ENCODE data around the gene RWDD4. TPM values are rescaled to one million over a fixed set of nuclear protein-coding genes. Genes with fewer than 3 reads are reported as not detected.

RWDD4 gene
- total RNA-seq, 1 experiment from 2014 or later = 16.8 TPM

DNA sequence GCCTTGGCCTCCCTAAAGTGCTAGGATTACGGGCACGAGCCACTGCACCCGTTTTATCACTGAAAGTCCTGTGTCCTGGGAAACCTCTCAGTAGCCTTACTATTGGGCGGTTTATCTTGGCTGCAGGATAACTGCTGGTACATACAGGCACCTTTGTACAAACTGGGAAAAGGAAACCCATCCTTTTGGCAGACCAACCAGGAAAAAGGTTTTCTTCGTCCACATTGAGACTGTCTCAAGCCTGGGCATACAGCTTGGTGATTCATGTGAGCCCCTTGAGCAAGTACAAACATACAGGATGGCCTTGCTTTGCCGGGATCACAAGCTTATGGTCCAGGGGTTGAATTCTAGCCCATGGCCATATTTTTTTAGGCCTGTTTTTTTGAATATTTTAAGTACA, 32.8 kb downstream of the RWDD4 start:
- ChIA-PET POLR2A (ENCODE audit: unreplicated experiment) (no interaction called here), CTCF (no interaction called here)
- Histone ChIP-seq H3K79me2 (ENCODE audit: low read depth) (no peaks in the 10 kb centered on the region), H3K4me3 (no peak overlapping the region), H4K20me1 (ENCODE audit: insufficient read depth) (no peaks in the 10 kb centered on the region), H3F3A (ENCODE audit: insufficient read depth, low read depth) (no peaks in the 10 kb centered on the region), H3K36me3 (ENCODE audit: low read depth) (no peaks in the 10 kb centered on the region), H3K4me1 (replicated peaks; ENCODE audit: insufficient read depth) (no peaks in the 10 kb centered on the region), H3K4me2 (no peak overlapping the region), H3K27ac (no peak overlapping the region), H3K9me2 (ENCODE audit: insufficient read depth) (no peaks in the 10 kb centered on the region), H3K9me3 (ENCODE audit: insufficient read depth, low read depth) (no peaks in the 10 kb centered on the region), H3K27me3 (ENCODE audit: insufficient read depth, low read depth) (no peaks in the 10 kb centered on the region), H2AFZ (no peak overlapping the region)
- no TSS peak for BruUV-seq (replicated peaks)
- intact Hi-C loops (cut with micrococcal nuclease; ENCODE audit: unreplicated experiment) = no loop called here
- TF ChIP-seq, protein P1, sequence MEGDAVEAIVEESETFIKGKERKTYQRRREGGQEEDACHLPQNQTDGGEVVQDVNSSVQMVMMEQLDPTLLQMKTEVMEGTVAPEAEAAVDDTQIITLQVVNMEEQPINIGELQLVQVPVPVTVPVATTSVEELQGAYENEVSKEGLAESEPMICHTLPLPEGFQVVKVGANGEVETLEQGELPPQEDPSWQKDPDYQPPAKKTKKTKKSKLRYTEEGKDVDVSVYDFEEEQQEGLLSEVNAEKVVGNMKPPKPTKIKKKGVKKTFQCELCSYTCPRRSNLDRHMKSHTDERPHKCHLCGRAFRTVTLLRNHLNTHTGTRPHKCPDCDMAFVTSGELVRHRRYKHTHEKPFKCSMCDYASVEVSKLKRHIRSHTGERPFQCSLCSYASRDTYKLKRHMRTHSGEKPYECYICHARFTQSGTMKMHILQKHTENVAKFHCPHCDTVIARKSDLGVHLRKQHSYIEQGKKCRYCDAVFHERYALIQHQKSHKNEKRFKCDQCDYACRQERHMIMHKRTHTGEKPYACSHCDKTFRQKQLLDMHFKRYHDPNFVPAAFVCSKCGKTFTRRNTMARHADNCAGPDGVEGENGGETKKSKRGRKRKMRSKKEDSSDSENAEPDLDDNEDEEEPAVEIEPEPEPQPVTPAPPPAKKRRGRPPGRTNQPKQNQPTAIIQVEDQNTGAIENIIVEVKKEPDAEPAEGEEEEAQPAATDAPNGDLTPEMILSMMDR (conservative IDR thresholded peaks at IDR 0.05) = no peak
- no peak for TF ChIP-seq EZH2 (IDR thresholded peaks at IDR 0.05; ENCODE audit: low read depth)
- DNase-seq = no peak

DNA sequence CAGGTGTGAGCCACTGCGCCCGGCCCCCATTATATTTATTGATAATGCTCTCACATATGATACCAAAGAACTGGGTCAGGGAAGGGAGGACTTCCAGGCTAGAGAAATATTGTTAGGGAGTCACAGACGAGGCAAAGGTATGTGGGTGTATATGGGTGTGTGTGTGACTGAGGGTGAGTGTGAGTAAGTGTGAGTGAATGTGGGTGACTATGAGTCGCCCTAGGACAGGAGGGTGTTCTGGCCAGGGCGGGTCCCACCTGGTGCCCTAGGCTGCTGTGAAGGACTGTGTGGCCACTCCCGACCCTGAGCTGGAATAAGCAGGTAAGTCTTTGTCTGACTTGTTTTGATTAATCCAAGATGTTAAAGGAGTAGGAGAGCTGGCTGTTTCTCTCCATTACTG, 34.4 kb downstream of the RWDD4 start:
- Histone ChIP-seq H2AFZ (no peak overlapping the region), H3K9me2 (ENCODE audit: insufficient read depth) (no peaks in the 10 kb centered on the region), H3K27me3 (ENCODE audit: insufficient read depth, low read depth) (no peaks in the 10 kb centered on the region), H3K4me1 (replicated peaks; ENCODE audit: insufficient read depth) (no peaks in the 10 kb centered on the region), H3K27ac (no peak overlapping the region), H3K79me2 (ENCODE audit: low read depth) (no peaks in the 10 kb centered on the region), H3K36me3 (ENCODE audit: low read depth) (no peaks in the 10 kb centered on the region), H3K9me3 (ENCODE audit: insufficient read depth, low read depth) (no peaks in the 10 kb centered on the region), H3K4me2 (no peak overlapping the region), H4K20me1 (ENCODE audit: insufficient read depth) (no peaks in the 10 kb centered on the region), H3F3A (ENCODE audit: insufficient read depth, low read depth) (no peaks in the 10 kb centered on the region), H3K4me3 (no peak overlapping the region)
- CTCF ChIA-PET = no interaction called here
- POLR2A ChIA-PET (ENCODE audit: unreplicated experiment) = no interaction called here
- DNase-seq = peak in 1 of 2 experiments; percentile 7
- intact Hi-C loops (cut with micrococcal nuclease; ENCODE audit: unreplicated experiment) = no loop called here
- no peak for TF ChIP-seq EZH2 (IDR thresholded peaks at IDR 0.05; ENCODE audit: low read depth)
- TF ChIP-seq, protein P1 (conservative IDR thresholded peaks at IDR 0.05) = no peak
- no TSS peak for BruUV-seq (replicated peaks)

DNA sequence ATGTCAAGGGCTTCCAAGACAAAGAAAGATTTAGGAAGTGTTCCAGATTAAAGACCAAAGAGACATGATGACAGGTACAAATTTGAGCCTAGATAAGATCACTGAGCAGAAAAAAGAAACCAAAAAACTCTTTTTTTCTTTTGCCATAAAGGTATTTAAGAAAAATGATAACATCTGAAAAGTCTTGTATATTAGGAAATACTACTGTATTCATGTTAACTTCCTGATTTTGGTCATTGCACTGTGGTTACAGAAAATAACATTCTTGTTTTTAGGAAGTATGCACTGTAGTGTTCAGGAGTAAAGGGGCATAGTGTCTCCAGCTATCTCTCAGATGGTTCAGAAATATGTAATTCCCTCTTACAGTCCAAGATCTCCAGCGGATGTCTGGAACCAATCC, 37.1 kb downstream of the RWDD4 start:
- CTCF ChIA-PET = no interaction called here
- no peaks in the 10 kb centered on the region for H3K9me3 ChIP-seq (ENCODE audit: insufficient read depth, low read depth)
- no peaks in the 10 kb centered on the region for H3K36me3 ChIP-seq (ENCODE audit: low read depth)
- no TSS peak for BruUV-seq (replicated peaks)
- no peaks in the 10 kb centered on the region for H4K20me1 ChIP-seq (ENCODE audit: insufficient read depth)
- H3F3A ChIP-seq (ENCODE audit: insufficient read depth, low read depth) = no peaks in the 10 kb centered on the region
- no peak for DNase-seq
- H3K4me3 ChIP-seq = no peak overlapping the region
- no peak overlapping the region for H3K27ac ChIP-seq
- no peaks in the 10 kb centered on the region for H3K4me1 ChIP-seq (replicated peaks; ENCODE audit: insufficient read depth)
- intact Hi-C loops (cut with micrococcal nuclease; ENCODE audit: unreplicated experiment) = no loop called here
- no peaks in the 10 kb centered on the region for H3K79me2 ChIP-seq (ENCODE audit: low read depth)
- H2AFZ ChIP-seq = no peak overlapping the region
- TF ChIP-seq EZH2 (IDR thresholded peaks at IDR 0.05; ENCODE audit: low read depth) = no peak
- TF ChIP-seq, protein P1 (conservative IDR thresholded peaks at IDR 0.05) = no peak
- no peak overlapping the region for H3K4me2 ChIP-seq
- no peaks in the 10 kb centered on the region for H3K27me3 ChIP-seq (ENCODE audit: insufficient read depth, low read depth)
- POLR2A ChIA-PET (ENCODE audit: unreplicated experiment) = no interaction called here
- H3K9me2 ChIP-seq (ENCODE audit: insufficient read depth) = no peaks in the 10 kb centered on the region
